GM19324 (cell line): ENCODE data around the gene PTPN3.
"Not testable (repeated sequence)": the region's sequence is repeated elsewhere in the genome, so short reads cannot be mapped to it uniquely, and the experiment has no call there.

Source experiments
- ATAC-seq: cut with Tn5 transposase; IDR thresholded peaks from one replicate; pipeline ENCODE4 v1.9.1; 2021; ENCODE audit warnings: mild to moderate bottlenecking, moderate library complexity; ENCODE audit not compliant: unreplicated experiment, low FRiP score

Gene PTPN3

DNA sequence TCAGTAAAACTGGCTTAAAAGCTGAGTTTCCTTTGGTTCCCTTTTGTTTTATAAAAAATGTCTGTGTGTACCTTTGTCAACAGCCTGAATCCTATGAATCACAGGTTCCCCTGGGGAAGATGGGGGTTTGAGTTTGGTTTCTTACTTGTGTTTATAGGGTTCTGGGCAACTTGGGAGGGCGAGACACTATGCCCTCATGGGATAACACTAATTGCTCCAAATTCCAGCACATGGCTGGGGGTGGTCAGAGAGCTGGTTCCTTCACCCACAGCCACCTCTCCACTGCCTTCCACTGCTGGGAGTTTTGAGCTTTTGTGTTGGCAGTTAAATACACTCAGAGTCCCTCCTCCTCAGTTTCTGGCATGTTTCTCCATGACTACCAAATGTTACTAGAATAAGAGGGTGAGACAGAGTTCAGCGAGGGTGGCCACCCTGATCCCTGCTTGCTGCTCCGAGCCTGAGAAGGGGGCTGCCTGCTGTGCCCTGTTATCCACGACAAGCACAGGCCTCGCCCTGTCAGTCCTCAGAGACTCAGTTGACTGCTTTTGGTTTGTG lies 94.3 kb downstream of the PTPN3 start:
- ATAC-seq: no peak

DNA sequence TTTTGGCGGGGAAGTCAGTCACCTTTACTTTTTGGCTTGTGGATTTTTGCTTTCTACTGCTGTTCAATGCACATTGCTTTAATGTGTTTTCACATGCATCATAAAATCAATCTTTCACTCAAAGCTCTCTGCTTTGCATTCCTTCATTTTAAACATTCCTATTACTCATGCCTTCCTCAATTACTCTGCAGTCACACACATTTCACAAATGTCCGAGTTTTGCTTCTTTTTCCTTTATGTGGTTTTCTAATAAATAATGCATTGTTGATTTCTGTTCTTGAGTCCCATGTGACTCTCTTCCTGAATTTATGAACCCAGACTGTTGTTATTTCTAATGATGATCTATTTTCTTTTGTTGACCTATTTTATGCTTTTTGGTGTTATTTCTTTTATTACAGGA lies 95.0 kb downstream of the PTPN3 start:
- no peak for ATAC-seq

DNA sequence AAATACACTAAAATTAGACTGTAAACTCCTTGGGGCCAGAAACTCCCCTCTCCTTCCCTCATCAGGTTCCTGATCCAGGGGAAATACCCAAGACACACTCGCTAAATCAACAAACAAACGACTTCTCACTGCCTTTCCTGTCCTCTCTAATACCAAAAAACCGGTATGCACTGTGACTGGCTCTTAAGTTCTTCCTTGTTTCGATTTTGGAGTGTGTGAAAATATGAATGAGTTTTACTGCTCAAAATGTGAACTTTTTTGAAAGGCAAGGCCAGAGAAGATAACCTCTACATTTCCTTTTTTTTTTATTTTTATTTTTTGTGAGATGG lies 96.2 kb downstream of the PTPN3 start:
- no peak for ATAC-seq

DNA sequence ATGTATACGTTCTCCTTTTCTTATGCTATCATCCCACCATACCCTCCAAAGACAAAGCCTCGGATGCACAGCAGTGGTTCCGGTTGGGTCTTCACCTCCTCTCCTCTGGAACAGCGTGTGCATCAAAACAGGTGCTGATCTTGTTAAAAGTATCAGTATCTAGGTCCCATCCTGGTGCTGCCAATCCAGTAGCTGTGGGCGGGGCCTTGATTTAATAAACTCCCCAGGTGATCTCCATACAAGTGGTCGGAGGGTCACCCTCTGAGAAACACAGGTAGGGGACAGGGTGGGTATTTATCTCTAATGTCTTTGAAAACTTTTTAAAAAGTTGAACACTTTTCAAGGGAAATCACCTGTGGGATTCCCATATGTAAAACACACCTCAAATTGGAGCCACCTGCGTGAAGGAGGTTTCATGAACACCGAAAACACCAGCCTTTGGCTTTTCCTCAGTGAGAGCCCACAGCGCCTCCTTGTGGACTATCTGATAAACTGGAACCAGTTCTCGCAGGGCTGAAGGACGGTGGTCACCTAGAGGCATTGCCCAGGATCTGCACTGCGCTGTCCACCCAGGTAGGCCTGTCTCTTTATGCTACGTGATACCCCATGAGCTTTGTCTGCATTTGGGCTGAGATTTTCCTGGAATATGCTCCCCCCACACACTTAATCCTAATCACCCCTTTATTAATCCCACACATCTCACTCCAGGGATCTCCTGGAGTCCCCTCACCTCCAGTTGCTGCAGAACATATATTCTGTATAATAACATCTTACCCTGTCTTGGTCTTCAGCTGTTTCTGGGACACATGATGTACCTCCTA lies 96.7 kb downstream of the PTPN3 start:
- no peak for ATAC-seq

DNA sequence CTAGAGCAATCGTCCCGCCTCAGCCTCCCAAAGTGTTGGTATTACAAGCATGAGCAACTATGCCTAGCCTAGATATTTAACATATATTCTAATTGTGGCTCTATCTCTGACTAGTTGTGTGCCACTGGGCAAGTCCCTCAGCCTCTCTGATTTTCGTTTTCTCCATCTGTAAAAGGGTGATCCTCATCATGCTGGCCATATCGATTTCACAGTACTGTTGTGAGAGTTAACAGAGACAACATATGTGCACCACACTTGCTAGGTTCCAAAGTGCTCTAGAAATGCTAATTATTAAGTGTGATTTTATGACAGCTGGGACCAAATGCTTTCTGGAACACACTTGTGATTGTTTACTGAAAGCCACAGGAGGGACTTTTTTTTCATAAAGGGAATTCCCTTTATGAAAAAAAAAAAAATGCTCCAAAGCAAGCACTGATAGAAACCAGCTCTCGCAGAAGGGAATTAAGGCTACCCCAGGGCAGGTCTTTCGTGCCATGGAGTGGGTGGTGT lies 98.8 kb downstream of the PTPN3 start:
- ATAC-seq: peak; percentile 61

DNA sequence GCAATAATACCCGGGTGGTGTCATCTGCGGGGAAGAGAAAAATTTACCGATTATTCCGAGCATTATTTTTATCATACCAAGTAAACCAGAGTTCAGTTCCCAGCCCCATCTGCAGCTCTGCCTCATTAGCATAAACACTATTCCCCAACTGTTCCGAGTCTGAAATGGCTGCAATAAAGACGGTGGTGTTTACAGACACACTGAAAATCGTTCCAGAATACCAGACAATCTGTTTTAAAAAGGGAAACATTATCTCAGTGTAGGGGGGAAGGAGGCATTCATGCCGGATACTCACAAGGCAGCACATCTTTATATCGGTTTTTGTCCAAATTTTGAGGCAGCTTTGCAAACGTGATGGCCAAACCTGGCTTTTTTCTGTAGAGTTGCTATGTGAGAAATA lies 106.9 kb downstream of the PTPN3 start:
- ATAC-seq: no peak

DNA sequence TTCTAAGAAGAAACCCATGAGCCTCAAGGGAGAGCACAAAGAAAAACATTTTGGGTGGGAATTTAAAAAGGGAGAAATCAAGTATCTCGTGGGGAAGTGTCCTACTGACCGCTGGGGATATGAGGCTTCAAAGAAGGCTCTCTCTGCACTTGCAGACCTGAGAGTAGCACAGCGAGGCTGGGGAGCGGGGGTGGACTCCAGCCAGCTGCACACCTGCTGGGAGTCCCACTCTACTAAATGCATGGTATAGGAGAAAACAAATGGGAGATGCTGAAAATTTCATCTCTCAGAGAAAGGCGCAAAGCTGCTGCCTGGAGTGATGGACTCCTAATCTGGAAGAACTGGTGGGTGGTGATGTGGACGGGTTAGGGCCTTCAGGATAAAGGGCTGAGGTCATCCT lies 110.3 kb downstream of the PTPN3 start:
- ATAC-seq: no peak

DNA sequence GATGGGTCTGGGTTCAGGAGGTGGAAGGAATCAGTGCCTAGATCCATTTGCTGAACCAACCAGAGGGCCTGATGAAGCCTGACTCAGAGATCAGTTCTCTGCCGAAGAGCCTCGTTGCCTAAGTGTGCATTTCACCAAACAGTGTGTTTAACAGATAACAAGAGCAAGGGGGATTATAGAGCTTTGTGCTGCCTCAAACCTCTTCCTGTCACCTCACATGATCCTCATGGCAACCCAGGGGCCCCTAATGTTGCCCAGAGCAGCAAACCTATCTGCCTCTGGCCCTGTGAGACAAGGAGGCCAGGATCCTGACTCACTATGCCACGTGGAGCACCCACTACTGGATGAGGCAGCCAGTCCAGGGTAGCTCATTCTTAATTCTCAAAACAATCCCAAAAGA lies 110.9 kb downstream of the PTPN3 start:
- ATAC-seq: no peak

DNA sequence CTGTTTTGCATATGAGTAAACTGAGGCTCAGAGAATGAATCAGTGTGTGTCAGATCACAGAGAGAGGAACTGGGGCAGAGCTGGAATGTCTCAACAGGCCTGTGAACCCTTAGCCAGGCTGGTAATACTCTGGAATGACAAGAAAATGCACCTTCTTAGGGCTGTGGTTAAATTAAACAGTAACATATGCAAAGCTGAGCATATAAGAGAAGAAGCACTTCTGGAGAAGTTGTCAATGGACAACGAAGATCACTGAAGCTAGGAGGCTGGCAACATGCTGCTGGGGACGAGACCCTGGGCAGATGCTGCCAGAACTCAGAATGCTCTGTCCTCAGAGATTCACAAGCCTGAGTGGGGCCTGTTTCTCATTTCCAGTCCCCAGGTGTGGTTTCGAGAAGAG lies 112.6 kb downstream of the PTPN3 start:
- ATAC-seq: no peak

DNA sequence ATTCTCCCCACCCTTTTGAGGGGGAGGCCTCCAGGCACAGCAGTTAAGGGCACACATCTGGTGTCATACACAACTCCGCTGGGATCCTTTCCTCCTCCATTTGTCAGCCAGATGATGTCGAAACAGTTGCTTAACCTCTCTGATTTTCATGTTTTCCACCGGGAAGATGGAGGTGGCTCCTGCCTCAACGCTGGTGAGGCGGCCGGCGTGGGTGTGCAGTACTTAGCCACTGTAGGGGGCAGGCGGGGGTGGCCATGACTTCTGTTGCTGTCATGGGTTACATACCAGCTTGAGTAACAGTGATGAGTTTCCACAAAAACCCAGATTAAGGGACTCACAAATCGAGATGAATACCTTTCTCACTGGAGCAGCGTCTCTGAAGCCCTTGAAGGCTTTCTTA lies 114.2 kb downstream of the PTPN3 start:
- ATAC-seq: no peak

DNA sequence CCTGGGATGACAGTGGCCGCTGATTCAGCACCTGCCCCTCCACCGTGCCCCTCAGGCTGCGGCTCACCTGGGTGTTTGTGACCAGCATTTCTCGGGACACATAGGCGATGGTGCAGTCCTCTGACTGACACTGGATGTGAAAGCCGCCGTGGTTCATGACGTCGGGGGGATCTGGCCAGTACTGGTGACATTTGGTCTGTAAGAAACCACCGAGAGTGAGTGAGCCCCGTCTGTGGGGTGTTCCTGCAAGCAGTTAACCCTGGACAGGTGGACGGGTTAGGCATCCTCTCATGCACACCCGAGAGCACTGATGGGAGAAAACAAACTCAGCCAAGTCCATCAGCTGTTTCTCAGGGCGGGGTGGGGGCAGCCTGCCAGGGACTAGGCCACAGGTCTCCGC lies 114.8 kb downstream of the PTPN3 start:
- no peak for ATAC-seq

DNA sequence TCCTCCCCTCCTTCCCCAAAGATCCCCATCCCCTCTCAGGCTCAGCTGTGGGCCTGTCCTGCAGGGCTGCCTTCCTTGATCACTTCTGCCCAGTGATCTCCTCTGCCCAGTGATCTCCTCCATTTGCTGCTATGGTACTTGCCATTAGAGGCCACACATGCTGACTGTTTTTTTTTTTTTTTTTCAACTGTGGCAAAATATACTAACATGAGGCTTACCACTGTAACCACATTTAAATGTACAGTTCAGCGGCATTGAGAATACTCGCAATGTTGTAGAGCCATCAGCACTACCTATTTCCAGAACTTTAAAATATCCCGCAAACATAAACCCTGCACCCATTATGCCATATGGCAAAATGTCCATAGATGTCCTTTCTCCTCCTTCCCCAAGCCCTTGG lies 115.5 kb downstream of the PTPN3 start:
- no peak for ATAC-seq

DNA sequence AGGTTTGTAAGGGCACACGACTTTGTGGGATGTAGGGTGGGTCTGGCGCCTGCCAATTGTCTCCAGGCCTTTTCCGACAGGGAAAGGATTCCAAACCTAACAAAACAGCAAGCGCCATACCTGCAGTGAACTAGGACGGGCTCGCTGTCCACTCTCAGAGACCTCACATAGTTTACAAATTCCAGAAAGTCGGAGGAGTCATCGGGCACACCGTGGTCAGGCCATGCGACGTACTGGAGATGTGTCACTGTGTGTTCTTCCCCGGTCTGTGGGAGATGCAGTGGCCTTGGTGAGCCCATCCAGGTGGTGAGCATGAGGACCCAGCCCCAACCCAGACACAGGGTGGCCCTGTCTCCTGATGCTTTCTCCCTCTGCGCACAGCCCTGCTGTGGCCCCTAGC lies 115.9 kb downstream of the PTPN3 start:
- no peak for ATAC-seq

DNA sequence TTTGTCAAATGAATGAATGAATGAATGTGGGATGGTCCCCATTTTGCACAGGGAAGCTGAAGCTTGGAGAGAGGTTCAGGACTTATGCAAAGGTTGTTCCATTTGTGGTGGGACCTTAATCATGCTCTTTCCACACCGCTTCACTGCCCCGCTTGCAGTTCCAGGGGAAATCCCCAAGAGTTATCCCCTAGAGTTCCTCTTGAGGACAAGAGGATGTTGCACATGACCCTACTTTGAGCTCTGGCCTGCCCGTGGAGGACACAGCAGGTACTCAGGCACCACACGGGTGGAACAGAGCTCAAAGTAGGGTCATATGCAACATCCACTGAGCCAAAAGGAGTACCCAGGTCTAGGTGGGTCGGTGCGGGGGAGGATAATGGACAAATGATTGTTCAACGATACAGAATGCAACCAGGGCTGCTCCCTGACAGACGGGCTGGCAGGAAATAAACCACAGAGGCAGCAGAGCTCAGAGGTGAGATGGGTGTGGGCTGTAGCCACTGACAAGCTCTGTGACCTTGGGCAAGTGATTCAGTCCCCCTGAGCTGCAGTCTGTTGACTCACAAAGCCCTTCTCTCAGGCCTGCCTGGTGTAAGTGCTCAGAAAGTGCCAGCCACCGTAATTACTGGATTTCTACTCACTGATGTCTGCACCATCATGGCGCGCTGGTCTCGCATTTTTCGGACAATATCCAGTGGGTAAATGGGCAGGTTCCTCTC lies 116.9 kb downstream of the PTPN3 start:
- no peak for ATAC-seq

DNA sequence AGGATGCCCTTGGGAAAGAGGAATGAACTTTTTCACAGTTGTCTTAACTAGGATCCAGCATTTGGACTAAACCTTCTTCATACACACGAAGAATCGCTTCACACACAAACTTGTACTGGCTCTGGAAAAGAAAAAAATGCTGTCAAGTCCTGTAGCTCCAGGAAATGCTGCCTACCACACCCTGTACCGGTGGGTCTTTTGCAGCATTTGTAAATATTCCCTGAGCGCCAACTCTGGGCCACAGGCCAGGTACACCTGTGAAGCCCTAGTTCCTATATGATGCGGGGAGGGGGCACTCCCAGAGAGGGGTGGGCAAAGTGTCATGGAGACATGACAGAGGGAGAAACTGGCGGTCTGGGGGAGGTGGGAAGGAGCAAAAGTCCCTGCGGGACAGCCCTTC lies 118.6 kb downstream of the PTPN3 start:
- ATAC-seq: no peak

DNA sequence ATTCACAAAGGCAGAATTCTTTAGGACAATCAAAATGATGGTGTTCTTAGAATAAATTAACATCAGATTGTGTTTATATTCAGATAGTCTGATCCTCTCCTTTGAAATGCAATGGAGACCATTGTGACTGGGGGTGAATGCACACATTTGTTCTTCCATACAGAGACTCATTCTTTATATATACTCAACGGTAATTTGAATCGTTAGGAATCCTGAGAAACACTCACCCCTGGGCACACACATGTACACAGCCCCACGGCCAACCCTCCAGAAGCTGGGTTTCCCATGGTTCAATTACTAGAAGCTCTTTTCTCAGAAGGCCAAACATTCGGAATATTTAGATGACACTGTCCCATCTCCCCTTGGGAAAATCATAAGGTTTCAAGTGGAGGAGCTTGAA lies 119.8 kb downstream of the PTPN3 start:
- ATAC-seq: no peak

DNA sequence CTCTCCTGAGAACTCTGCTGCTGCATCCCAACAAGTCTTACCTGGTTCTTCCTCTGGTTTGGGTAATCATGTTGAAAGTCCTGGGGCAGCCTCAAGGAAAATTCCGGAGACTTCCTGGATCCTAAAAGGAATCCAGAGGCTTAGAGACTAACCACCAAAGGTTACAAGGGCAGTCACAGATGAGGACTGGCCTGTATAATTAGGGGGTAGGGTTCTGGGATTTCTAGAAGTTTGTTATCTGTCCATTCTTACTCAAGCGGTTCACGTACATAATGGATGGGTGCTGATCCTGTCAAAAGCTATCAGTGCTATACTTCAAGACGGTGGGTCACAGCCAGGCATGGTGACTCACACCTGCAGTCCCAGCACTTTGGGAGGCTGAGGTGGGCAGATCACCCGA lies 125.9 kb downstream of the PTPN3 start:
- no peak for ATAC-seq

DNA sequence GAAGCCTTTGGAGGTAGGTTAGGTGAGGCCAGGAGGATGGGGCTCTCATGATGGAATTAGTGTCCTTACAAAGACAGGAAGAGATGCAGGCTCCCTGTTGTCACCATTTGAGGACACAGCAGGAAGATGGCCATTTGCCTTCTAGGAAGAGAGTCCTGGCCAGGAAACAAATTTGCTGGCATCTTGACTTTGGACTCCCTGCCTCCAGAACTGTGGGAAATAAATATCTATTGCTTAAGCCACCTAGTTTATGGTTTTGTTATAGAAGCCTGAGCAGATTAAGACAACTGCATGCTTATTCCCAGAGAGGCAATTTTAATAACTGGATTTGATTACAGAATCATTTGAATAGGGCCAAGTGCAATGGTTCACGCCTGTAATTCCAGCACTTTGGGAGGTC lies 126.7 kb downstream of the PTPN3 start:
- no peak for ATAC-seq

DNA sequence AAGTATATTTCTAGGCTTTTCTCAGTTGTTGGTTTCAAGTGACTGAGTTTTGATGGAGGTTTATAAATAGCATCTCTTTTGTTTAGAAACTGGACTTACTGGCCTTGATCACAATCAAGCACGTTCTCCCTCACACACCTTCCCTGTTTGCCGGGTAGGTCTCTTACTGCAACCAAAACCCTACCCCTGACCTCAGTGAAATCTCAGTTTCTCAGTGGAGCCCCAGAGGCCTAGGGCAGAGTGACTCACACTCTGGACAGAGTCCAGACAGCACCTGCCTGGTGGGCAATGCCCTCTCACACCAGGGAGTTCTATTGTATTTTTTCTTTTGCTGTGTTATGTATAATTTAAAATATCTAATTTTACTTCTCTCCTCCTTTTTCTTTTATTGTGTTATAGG lies 128.8 kb downstream of the PTPN3 start:
- no peak for ATAC-seq

DNA sequence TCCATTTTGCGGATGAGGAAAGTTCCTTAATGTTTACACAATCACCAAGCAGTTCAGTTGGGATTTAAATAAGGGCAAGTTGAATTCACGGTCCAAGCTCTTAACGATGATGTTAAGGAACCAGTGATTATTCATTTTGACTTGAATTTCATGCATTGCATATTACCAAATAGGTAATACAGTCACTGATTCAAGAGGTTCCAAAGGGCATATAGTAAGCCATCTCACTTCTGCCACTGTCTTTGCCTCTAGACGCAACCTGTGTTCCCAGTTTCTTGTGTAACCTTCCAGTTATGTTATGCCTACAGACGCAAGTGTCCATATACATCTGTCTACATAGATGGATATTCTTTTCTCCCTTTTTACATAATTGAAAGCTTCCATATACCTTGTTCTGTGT lies 137.3 kb downstream of the PTPN3 start:
- ATAC-seq: no peak

DNA sequence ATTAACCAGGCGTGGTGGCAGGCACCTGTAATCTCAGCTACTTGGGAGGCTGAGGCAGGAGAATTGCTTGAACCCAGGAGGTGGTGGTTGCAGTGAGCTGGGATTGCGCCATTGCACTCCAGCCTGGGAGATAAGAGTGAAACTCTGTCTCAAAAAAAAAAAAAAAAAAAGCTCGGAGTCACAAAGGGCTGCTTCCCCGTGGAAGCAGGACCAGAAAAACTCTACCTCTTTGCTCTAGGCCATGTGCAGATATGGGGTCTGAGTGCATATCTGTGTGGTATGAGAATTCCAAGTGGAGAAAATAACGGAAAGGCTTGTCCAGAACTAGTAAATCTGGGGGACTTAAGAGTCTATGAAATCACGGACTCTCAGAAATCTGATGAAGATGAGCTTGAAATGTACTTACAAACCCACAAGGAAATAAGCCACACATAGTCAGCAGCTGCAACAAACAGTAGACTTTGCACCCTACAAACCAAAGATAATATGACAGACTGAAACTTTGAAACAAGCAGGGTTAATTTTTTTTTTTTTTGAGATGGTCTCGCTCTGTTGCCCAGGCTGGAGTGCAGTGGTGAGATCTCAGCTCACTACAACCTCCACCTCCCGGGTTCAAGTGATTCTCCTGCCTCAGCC lies 139.0 kb downstream of the PTPN3 start:
- not testable (repeated sequence) for ATAC-seq
